Lung (tissue), 12 donors: ENCODE measurements around the gene METTL21C. TPM values are rescaled to one million over a fixed set of nuclear protein-coding genes. Genes with fewer than 3 reads are reported as not detected.

Source experiments
- ATAC-seq: fragments of 200-7000 bp; cut with Tn5 transposase; one replicate; pipeline ENCODE4 v1.9.1; 2020; ENCODE audit warnings: moderate number of reproducible peaks; ENCODE audit not compliant: insufficient read depth, low FRiP score
- DNase-seq, 3 donors: peaks; one replicate each; pipeline ENCODE4 v3.0.0-alpha.2; 2013 to 2017
- H3K27ac ChIP-seq, 2 donors: one replicate each; pipeline ENCODE4 v1.5.1; 2013; ENCODE audit warnings: mild to moderate bottlenecking in 2 of 2, moderate library complexity in 2 of 2, control low read depth in 1 of 2, inconsistent platforms in 1 of 2, low read depth in 1 of 2, low read length in 1 of 2
- H3K27me3 ChIP-seq, 3 donors: one replicate each; pipeline ENCODE4 v1.5.1; 2013; ENCODE audit warnings: low read length in 2 of 3; ENCODE audit not compliant: control insufficient read depth in 3 of 3, insufficient read depth in 3 of 3
- H3K36me3 ChIP-seq, 4 donors: one replicate each; pipeline ENCODE4 v1.5.1; 2013; ENCODE audit warnings: low read length in 4 of 4, mild to moderate bottlenecking in 1 of 4, moderate library complexity in 1 of 4; ENCODE audit not compliant: control insufficient read depth in 4 of 4, insufficient read depth in 4 of 4
- H3K4me1 ChIP-seq, 5 donors: one replicate each; pipeline ENCODE4 v1.5.1; 2013; ENCODE audit warnings: low read length in 5 of 5, mild to moderate bottlenecking in 2 of 5, moderate library complexity in 1 of 5; ENCODE audit not compliant: control insufficient read depth in 5 of 5, insufficient read depth in 5 of 5
- H3K4me3 ChIP-seq: one replicate; pipeline ENCODE4 v1.5.1; 2013; ENCODE audit warnings: mild to moderate bottlenecking, control low read depth, moderate library complexity
- H3K9ac ChIP-seq, 2 donors: one replicate each; pipeline ENCODE4 v1.5.1; 2013; ENCODE audit warnings: low read length in 2 of 2, control low read depth in 1 of 2; ENCODE audit not compliant: insufficient read depth in 1 of 2
- H3K9me3 ChIP-seq, 4 donors: one replicate each; pipeline ENCODE4 v1.5.1; 2013; ENCODE audit warnings: low read length in 3 of 4, mild to moderate bottlenecking in 1 of 4, moderate library complexity in 1 of 4; ENCODE audit not compliant: control insufficient read depth in 4 of 4, insufficient read depth in 3 of 4
- CTCF ChIP-seq: IDR thresholded peaks from 2 replicates; pipeline ENCODE4 v1.5.1; 2012; ENCODE audit warnings: mild to moderate bottlenecking; ENCODE audit errors: control extremely low read depth, extremely low read depth
- WGBS, 2 donors: extraction: QIAGEN DNeasy Blood & Tissue Kit; methylation state at CpG; one replicate each; pipeline ENCODE4 v1.1.7; 2013; 5-methylcytosine and 5-hydroxymethylcytosine counted together
- polyA plus RNA-seq, 2 donors: library from polyadenylated mRNA; stranded (reverse); fragments of 200-250 nt; gene quantifications; one replicate each; pipeline ENCODE4 v1.2.1, GENCODE V29; 2013
- total RNA-seq, 2 donors: library from RNA; depleted of rRNA in 1 of 2; stranded (reverse); fragments of >200 nt in 1 of 2; gene quantifications; one replicate each; pipeline ENCODE4 v1.2.1, GENCODE V29; 2014 to 2021
- donor health status: control.
- donor health status: control.
- donor health status: Bipolar disorder and iron deficiency.
- donor health status: healthy.
- donor health status: DM: yes; HTN: yes; CAD: no.

The METTL21C gene
- total and polyA plus RNA-seq, 4 donors = not detected

- TF ChIP-seq CTCF = no peak
- no peak overlapping the region for H3K27ac ChIP-seq
- H3K9me3 ChIP-seq = peaks cover 0 to 4% (median under 1%) of the 10 kb centered on the region in 4 donors
- H3K4me3 ChIP-seq = no peak overlapping the region
- ATAC-seq (no peak), DNase-seq (no peak)
- no peaks in the 10 kb centered on the region for H3K27me3 ChIP-seq
- no peaks in the 10 kb centered on the region for H3K36me3 ChIP-seq
- H3K4me1 ChIP-seq = peaks cover 0 to 5% (median 0%) of the 10 kb centered on the region in 5 donors
- 86 to 91% methylated on average over 5 of the region's 5 CpGs for WGBS, 2 donors
- no peak overlapping the region for H3K9ac ChIP-seq
These were observed 6.5 kb upstream of the METTL21C start for GRCh38 chr13:102701331-102701730.

GRCh38 chr13:102700088-102701031, 5.5 kb upstream of the METTL21C start:
- Histone ChIP-seq H3K4me3 (no peak overlapping the region), H3K27me3 (no peaks in the 10 kb centered on the region), H3K9ac (no peak overlapping the region), H3K36me3 (no peaks in the 10 kb centered on the region), H3K4me1 (peaks cover 0 to 5% (median 0%) of the 10 kb centered on the region in 5 donors), H3K27ac (no peak overlapping the region), H3K9me3 (peaks cover 0 to 4% (median under 1%) of the 10 kb centered on the region in 4 donors)
- no peak for DNase-seq
- TF ChIP-seq CTCF = no peak
- ATAC-seq = no peak
- 78 to 90% methylated on average over 14 of the region's 14 CpGs for WGBS, 2 donors

GRCh38 chr13:102699504-102699903, 4.7 kb upstream of the METTL21C start:
- TF ChIP-seq CTCF = no peak
- WGBS, 2 donors = 76 to 87% methylated on average over 3 of the region's 3 CpGs
- Histone ChIP-seq H3K4me3 (no peak overlapping the region), H3K9me3 (peaks cover 0 to 4% (median under 1%) of the 10 kb centered on the region in 4 donors), H3K9ac (no peak overlapping the region), H3K4me1 (peaks cover 0 to 5% (median 0%) of the 10 kb centered on the region in 5 donors), H3K27ac (no peak overlapping the region), H3K36me3 (no peaks in the 10 kb centered on the region), H3K27me3 (peaks cover 0 to under 1% (median 0%) of the 10 kb centered on the region in 3 donors)
- no peak for ATAC-seq
- no peak for DNase-seq
